ENCODE data around the gene PLIN5.

PLIN5 gene

GRCh38 chr19:4477034-4477801 lies 57.8 kb downstream of the PLIN5 start:
- DNase-seq: no peak

GRCh38 chr19:4474514-4475022 lies 60.5 kb downstream of the PLIN5 start:
- DNase-seq: no peak

GRCh38 chr19:4473763-4474513 lies 61.1 kb downstream of the PLIN5 start:
- DNase-seq: no peak

- no peak for DNase-seq
These were observed 61.8 kb downstream of the PLIN5 start for GRCh38 chr19:4473011-4473762.

Data from activated T-cell treated with anti-CD3 and anti-CD28 coated beads, Interleukin-2, amount 50 U/mL, for 1 hour (primary cell).